GM18861 (cell line): ENCODE data around the gene ENPP6.
"Not testable (repeated sequence)": the region's sequence is repeated elsewhere in the genome, so short reads cannot be mapped to it uniquely, and the experiment has no call there.

Experiments used
- ATAC-seq: cut with Tn5 transposase; IDR thresholded peaks from one replicate; pipeline ENCODE4 v1.9.1; 2021; ENCODE audit not compliant: unreplicated experiment

ENPP6 gene

DNA sequence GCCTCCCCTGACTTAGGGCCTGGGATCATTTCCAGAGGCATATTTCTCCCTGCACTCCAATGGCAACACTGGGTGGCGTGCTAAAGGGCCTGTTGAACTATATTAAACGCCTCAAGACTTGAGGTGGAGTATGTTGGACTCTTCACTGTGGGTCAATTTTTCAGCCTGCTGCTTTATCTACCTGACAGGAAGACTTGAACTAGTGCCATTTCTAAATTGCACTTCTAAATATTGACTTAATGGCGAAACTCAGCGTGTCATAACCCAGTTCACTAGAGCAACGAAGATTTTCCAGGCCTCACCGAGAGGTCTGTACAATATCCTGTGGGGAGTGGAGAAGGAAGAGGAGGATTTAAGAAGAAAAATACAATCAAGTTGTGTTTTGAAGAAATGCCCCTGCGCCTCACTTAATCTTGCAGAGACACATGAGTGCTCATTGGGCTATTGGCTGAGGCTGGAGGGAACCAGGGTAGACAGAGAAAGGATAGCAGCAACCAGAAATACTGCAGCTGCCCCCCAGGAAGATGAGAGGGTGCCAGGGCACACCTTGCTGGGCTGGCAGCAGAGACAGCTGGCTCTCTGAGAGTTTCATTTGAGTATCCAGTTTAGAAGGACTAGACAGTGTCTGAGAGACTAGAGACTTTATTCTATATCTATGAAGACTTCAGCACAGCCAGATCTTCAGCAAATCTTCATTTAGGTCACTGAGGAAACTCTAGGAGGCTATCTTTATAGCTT lies 67.4 kb downstream of the ENPP6 start:
- no peak for ATAC-seq

DNA sequence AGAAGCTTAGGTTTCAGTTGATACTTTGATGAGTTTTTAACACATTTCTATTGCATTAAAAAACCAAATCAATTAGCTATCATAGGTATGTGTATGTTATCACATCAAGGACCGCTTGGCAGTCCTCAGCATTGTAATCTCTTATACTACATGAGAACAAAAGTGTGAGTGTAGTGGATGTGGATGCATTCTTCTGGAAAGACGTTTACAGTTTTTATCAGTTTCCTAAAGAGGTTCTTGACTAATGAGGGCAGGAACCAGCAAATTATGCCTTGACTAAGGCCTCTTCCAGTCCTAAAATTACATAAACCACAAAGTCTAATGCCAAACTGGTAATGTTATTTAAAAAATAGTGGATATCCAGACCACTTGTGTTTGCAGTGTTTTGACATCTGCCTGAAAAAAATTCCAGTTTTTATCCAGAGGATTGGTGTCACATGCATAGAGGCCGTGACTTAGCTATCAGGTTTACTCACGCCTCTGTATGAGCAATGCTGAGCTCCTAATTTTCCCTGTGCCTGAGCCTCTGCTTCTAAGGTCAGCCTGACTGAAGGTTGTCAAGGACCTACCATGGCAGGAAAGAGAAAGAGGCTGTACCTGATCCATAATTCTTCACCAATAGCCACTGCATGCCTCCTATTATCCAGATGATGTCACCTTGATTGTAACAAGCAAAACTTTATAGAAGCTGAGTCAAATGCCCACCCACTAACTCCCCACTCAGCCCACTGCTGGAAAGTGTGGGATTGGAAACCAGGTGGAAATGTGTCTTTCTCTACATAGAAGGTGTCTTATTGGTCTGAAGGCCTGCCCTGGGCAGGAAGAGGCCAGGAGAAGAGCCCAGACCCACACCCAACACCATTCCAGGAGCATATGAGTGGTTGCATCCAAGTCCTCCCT lies 68.7 kb downstream of the ENPP6 start:
- ATAC-seq: no peak

DNA sequence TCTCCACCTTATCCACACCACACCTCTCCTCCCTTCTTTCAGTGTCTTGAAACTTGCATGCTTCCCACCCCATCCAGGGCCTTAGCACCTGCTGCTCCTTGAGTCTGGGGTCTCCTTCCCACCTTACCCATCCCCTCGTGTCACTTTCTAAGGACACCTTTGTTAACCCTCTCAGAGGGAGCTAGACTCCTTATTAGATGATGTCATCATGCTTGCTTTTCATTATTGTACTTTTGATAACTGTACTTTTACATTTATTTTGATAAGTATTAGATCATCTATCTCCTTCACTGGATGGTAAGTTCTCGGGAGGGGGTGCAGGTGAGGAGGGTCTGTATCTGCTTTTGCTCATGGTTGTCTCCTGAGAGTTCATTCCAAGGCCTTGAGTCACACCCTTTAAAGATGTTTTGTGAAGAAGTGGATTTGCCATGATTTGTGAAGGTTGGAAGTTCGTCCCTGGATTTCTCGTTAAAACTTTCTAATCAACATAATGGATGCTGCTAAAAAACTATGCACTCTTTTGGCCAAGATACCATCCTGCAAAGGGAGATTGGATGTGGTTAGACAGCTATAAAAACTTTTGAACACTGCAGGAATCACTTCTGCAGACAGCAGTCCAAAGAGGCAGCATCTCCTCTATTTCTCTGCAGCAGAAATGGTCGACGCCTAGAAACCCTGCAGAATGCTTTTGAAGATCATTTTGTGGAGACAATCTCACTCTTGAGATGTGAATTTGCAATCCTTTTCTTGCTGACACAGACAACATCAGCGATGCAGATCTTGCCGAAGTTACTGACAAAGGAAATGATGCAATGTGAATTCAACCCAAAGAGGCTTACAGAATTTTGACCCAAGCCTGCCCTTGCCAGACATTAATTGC lies 69.6 kb downstream of the ENPP6 start:
- ATAC-seq: no peak

DNA sequence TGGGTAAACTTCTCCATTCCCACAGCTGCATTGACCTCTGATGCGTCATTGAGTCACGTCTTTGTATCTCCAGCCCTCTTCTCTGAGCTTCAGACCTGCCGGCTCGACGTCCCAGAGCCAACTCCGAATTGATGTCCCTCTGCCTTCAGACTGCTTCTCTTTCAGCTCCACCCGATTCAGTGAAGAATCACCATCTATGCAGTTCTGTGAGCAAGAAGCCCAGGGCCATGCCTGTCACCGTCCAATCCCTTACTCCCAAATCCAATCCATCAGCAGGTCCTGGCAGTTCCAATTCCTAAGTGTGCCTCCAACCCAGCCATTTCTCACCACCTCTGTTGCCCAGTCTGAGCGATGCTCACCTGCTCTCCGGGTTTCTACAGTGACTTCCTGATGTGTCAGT lies 70.7 kb downstream of the ENPP6 start:
- no peak for ATAC-seq

DNA sequence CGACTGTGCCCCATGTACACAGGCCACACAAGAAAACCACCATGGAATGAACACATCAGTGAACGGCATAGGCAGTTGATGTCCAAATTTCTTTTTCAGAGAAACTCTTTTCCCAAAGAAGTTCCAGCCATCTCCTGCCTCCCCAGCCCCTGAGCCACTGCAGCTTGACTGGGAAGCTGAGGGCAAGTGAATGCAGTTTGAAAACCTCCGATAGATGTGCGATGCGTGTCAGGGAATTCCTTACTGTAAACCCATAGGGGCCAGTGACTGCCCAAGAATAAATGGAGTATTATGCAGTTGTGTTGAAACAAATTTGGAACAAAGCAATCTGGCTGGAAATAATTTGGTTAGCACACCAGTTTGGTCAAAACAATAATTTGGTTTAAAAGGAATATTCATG lies 72.1 kb downstream of the ENPP6 start:
- no peak for ATAC-seq

DNA sequence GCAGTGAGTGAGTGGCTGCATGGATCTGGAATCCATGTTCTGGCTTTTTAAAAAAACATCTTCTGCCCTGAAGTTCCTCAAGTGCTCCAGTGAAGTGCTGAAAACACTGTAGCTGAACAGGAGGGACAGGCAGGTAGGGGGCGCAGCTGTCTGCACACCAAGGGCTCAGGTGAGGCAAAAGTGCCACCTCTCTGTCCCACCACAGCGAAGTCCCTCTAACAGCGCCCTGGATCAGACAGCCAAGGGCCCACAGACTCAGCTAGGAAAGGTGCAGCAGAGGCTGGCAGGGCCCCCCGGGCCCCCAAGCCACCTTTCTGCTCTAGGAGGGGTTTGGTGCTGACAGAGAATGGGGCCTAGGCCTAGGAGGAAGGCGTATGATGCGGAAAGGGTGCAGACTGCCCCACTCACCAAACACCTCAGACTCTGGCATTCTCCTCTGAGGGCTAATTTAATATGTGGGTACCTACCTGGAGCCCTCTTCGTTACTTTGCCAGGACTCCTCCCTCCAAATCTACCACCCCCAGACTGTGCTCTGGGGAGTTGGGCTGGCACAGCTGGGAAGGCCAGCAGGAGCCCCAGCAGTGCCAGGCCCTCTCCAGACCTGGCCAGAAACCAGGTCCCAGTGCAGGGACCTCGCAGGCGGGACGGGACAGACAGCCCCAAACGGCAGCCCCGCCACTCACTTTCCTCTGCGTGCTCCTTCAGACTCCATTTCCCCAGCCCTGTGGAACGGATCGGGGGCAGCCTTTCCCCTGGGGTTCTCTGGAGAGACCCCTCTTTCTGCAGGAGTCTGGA lies 73.7 kb downstream of the ENPP6 start:
- ATAC-seq: no peak

DNA sequence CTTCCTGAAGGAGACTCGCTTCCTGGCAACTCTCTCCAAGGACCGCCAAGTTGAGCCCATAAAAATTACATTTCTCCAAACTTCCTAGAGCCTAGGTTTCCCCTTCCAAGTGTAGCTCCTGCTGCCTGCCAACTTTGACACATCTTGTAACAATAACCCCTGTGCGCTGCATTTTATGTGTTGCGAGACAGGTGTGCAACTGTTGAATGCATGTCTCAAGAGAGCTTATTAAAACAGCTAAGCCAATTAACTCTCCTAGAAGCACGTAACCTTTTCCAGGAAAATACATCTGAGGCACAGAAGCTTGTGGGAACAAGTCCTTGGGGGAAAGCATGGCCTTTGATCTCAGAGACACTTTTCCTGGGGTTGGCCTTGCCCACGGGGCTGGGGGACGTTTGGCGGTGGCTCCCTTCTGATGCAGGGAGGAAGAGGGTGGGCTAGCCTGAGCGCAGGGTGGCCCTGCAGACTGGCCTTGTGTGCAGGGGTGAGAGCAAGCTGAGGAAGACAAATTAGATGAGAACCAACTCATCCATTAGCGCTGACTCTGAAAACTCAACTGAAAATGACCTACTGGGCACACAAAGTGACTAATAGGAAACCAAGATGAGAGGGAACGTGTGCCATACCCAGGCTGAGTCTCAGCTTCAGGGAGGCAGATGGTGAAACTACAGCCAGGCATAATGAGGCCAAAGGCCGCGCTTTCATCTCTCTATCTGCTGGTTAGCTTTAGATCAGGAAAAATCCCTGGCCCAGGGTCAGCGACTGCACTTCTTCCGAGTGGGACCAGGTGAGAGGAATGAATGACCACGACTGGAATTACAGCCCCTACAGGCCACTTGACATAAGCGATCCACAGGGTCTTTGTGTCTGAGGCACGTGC lies 75.3 kb downstream of the ENPP6 start:
- ATAC-seq: no peak

DNA sequence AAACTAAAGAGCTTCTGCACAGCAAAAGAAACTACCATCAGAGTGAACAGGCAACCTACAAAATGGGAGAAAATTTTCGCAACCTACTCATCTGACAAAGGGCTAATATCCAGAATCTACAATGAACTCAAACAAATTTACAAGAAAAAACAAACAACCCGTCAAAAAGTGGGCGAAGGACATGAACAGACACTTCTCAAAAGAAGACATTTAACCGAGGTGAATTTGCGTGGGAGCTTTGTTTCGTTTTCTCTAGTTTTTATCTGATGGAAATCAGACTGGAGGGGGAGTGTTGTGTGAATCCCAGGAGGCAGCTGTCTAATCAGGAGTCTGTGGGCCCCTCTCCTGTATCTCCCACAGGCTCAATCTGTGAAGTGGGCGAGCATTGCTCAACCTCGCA lies 76.8 kb downstream of the ENPP6 start:
- not testable (repeated sequence) for ATAC-seq

DNA sequence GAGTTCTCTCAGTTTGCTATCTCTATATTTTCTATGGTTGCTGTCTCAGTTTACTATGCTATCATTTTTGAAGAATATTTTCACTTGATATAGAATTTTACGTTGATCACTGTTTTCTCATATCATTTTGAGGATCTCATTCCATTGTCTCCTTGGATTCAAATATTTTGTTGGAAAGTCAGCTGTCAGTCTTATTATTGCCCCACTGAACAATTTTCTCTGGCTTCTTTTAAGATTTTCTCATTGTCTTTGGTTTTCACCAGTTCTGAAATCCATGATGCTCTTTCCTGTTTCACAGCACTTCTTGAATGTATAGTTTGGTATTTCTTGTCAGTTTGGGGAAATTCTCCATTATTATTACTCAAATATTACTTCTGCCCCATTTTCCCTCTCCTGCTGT lies 81.1 kb downstream of the ENPP6 start:
- ATAC-seq: no peak

DNA sequence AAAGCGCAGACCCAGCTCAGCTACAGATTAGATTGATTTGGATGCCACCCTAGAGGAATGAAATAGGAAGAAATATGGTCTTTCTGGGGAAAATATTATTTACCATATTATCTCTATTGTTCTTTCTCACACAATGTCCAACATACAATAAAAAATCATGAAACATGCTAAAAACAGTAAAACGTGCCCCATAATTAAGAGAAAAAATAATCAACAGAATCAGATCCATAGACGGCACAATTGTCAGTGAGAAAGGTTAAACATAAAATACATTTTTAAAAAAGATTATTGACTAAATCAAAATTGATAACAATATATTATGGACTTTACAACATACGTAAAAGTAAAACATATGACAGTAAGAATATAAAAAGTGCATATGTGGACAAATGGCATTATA lies 90.9 kb downstream of the ENPP6 start:
- ATAC-seq: no peak

DNA sequence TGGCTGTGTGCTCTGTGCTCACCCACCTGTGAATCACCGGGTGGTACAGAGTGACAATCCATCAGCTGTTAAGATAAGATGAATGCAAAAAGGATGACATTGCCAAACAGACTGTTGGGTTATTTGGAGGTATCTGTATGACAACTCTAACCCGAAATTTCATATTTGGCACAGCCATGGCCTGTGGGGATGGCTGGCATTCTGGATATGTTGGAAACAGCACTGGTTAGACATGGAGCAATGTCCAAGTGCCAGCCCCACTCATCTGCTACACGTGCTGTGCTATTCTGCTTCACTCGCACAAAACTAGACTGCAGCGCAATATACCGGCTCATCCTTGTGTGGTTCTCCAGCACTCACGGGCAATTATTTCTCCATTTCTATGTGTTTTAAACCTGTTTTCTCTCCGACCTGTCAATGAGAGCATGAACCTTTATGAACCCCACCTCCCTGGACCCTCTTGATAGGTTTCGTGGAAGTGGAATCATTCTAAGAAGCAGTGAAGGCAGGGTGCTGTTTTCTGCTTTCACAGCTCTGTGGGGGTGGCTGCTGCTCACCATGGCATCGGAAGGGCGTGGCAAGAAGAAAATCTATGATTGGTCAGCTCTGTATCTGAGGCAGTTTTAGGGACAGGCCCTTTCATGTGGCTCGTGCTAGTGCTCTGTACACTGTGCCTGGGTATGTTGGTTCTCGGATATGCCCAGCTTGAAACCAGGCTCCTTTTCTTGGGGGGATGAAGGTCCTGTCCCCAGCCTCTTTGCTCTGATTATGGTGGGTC lies 94.9 kb downstream of the ENPP6 start:
- ATAC-seq: no peak

DNA sequence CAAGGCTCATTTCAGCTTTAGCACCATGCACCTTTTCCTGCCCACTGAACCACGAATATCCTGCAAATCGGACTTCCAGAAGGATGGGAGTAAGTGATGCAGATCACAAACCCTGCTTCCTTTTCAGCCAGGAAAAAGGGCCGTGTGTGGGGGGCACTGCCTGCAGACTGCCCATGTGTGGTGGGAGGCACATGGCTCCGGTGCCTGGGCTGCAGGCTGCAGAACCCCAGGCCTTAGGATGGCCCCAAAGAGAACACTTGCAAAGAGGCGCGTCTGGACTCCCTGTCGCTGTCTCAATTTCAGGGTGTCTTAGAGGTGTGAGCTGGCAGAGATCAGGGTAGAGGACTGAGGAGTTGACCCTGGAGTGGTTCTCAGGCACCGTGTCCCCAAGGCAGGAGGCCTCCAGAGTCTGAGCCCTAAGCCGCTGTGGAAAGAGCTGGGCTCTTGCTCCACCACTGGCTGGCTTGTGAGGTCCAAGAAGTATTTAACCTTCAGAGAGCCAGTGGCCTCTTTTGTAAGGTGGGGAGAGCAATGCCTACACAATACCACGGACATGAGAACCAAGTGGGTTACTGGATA lies 97.0 kb downstream of the ENPP6 start:
- no peak for ATAC-seq

DNA sequence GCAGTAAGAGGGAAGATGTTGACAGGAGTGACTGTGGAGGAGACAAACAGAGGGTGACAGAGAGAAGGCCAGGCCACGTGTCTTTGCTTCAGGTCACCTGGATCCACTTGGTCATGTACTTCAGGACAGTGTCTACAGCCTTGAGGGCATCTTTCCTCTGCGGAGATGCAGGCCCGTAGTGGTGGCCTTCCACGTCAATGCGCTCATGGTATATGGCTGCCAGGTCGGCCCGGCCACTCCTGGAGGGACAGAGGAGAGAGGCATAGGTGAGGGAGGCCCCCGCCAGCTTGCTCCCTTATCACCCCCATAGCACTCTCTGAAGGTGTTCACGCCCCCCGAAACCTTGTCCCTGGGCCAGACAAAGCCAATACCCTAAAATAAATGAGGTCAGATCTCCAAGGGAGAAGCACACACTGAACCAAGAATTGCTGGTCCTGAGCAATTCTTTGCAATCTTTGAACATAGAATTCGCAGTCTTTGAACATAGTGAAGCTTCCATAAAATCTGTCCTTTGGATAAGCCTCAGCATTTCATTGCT lies 99.9 kb downstream of the ENPP6 start:
- no peak for ATAC-seq

DNA sequence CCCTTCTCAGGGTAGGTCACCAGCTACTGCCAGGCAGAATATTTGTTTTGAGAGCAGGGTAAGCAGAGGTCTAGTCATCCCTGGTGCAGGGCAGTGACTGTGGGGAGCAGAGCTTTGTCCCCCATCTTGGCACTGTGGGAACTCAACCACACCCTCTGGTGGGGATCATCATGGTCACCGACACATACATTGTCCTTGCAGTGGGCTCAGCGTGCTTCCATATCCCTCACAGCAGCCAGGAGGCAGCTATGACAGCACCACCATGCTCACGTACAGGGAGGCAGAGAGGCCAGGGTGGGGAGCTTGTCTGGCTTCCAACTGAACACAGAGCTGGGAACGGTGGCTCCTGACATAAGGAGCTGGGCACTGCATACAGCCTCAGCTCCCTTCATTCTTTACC lies 102.3 kb downstream of the ENPP6 start:
- ATAC-seq: no peak

DNA sequence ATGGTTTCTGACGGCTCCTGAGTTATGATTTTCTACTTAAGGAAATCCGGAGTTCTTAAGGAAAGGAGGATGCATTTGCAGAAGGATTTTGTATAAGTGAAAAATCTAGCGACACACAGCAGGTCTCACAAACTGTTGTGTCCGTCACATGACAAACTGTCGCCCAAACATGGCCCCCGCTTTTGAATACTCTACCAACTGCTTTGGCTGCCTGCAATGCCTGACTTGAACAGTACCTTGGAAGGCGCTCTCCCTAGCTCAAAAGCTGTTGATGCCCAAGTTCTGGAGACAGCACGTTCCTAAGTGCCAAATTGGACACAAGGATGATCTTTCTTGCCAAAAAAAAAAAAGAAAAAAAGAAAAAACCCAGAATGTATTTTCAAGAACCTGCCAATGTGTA lies 103.2 kb downstream of the ENPP6 start:
- ATAC-seq: no peak

DNA sequence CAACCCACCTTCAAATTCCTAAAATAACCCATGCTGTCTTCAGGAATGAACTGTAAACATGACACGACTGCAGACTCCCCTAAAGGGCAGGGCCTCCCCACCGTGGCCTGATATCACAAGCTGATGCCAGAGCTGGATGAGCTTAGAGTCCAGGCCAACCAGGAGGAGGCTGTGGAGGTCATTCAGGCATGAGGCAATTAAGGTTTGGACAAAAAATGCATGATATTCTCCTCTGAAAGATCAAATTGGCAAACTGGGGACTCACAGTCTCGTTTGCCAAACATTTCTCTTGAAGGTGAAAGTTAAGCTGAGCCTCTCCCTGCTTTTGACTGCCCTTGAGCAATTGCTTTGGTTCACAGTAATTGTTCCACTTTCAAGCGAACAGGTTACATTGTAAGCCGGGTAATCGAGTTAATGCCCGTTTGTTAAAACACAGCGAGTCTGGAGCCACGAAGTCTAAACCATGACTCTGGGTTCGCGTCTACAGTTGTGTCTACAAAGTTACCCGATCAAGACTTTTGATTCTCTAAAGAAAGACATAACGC lies 105.6 kb downstream of the ENPP6 start:
- no peak for ATAC-seq

DNA sequence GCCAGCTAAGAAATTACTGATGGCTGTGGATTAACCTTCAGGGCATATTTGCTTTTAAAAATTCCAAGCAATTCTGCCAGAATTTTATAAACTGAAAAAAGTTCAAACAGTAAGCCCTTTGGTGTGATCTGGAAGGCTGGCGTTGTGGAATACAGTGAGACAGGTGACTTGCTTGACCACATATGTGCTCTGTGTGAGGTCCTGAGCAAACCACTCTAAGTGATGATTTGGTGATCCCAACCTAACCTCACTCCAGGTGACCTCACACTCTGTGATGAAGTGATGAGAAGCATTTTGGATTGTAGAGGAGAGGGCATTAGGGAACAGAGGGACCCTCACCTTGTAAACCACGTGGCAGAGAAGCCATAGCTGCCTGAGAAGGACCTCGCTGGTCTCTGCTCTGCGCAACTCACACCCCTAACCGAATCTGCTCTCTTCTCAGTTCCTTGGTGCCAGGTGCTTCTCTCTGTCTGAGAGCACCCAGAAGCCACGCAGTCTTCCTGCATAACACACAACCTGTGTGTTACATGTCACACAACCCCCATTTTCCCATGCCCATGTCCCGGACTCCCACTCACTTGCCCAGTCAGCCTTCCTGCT lies 106.3 kb downstream of the ENPP6 start:
- no peak for ATAC-seq
